Cardiac septum (tissue), 1 donor: ENCODE data around the gene GNE. TPM values are rescaled to one million over a fixed set of nuclear protein-coding genes. Genes with fewer than 3 reads are reported as not detected.
"Not testable (repeated sequence)": the region's sequence is repeated elsewhere in the genome, so short reads cannot be mapped to it uniquely, and the experiment has no call there.

Experiments used
- DNase-seq: peaks from one replicate; pipeline ENCODE4 v3.0.0-alpha.2; 2020; ENCODE audit warnings: low spot score
- intact Hi-C: fragments of 100-400 bp; cut with DNase I; formaldehyde crosslinking; loops from one replicate; pipeline ENCODE4 v1.14.0; 2022
- total RNA-seq: library from RNA; stranded (reverse); fragmentation: NEBNext Ultra II Directional; extraction: Animal tissue kit (Norgen Biotek cat#: 25700); gene quantifications from one replicate; pipeline ENCODE4 v1.2.1, GENCODE V29; 2021
- donor health status: DM: no; HTN: no; CAD: no.

GNE gene
- total RNA-seq, 1 donor from 2014 or later, result 13.5 TPM

DNA sequence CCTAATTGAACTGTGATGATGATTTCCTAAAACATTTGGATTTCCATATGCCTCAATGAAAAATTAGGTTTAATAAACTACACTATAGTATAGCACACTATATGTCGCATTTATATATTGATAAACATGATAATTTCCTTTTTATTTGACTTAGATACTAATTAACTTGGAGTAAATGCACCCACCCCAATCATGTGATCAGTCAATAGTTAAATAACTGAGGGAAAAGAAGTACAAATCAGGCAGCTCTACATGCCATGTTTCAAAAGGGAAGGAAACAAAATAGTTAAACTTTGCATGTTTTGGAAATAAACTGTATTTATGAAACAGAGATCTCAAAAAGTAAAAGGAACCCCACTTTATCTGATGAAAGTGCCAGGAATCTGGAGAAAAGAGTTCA, 18.0 kb upstream of the GNE start:
- intact Hi-C loops, result no loop called here

DNA sequence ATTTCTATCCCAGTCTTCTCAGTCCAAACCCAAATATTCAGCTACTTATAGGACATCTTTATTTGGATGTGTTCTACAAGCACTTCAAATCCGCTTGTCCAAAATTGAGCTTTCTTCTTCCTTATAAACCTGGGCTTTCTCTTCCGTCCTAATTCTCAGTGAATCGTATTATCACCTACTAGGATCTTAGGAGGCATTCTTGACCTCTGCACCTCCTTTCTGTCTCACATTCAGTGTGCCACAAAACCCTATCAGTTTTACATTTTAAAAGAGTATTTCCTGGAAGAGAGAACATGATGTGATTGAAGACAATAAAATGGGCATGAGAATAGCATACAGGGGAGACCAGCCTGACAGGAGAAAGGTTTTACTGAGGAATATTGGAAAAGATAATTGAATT, 16.8 kb upstream of the GNE start:
- no peak for DNase-seq
- intact Hi-C loops, result no loop called here

More for the DNA sequence above, 18.0 kb upstream of the GNE start:
- DNase-seq, result no peak

DNA sequence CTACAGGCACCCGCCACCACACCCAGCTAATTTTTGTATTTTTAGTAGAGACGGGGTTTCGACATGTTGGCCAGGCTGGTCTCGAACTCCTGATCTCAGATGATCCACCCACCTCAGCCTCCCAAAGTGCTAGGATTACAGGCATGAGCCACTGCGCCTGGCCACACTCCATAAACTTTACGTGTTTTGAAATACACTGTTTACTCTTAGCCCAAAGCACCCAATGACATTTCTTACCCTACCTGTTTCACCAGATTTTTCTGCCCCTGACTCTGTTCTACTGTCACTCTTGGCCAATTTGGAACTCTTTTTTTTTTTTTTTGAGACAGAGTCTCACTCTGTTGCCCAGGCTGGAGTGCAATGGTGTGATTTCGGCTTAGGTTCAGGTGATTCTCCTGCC, 15.1 kb upstream of the GNE start:
- DNase-seq, intact Hi-C loops: not testable (repeated sequence)

DNA sequence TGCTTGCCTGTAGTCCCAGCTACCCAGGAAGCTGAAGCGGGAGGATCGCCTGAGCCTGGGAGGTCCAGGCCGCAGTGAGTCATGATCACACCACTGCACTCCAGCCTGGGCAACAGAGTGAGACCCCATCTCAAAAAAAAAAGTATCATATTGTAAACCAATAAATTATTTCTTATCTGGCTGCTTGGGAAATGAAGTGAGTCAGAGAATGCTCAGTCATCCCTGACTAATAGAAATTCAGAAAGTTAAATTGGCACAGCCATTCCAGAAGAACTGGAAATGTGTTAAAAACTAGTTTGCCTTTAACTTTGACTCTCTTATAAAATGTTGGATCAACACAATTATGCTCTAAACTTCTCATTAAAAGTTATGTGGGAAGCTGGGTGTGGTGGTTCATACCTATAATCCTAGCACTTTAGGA, 9.8 kb upstream of the GNE start:
- DNase-seq, result no peak
- intact Hi-C loops, result no loop called here

DNA sequence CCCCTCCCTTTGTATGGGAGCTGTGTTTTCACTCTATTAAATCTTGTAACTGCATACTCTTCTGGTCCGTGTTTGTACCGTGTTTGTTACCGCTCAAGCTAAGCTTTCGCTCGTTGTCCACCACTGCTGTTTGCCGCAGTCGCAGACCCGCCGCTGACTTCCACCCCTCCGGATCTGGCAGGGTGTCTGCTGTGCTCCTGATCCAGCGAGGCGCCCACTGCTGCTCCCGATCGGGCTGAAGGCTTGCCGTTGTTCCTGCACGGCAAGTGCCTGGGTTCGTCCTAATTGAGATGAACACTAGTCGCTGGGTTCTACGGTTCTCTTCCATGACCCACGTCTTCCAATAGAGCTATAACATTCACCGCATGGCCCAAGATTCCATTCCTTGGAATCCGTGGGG, 6.6 kb upstream of the GNE start:
- DNase-seq, result no peak
- intact Hi-C loops, result no loop called here

DNA sequence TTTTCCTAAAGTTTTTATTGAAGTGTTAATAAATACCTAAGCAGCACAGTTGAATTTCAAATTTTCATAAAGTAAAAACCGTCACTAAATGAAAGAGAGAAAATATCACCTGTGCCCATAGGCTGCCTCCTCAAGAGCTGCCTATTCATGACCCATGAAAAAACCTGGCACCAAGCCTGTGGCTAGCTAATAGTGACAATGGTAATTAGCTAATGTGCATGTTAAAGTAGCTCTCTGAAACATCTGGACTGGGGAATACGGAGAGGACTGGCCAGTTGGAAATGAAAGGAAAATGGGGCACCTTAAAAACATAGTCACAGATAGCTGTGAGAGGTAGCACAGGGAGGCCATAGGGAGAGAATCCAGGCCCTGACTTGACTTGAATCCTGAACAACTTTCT, 5.4 kb upstream of the GNE start:
- intact Hi-C loops, result no loop called here

DNA sequence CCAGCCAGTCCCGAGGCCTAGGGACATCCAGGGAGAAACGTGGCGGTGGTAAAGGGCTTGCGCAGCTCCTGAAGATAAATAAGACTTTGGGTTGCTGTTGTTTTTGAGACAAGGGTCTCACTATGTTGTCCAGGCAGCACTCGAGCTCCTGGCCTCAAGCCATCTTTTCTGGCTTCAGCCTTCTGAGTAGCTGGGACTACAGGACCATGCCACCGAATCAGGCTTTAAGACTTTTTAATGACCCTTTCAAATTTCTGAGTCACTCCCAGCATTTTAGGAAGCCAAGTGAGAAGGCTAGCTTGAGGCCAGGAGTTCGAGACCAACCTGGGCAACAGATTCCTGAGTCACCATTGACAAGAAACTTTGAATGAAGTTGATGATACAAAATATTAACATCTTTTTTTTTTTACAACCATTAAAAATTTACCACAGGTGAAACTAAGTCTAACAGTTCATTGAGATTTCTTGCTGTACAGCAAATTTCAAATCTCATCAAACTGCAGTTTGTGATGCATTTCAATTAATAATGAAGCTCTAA, 817 bp upstream of the GNE start:
- intact Hi-C loops, result no loop called here
- no peak for DNase-seq

More for the DNA sequence above, 5.4 kb upstream of the GNE start:
- DNase-seq, result no peak

DNA sequence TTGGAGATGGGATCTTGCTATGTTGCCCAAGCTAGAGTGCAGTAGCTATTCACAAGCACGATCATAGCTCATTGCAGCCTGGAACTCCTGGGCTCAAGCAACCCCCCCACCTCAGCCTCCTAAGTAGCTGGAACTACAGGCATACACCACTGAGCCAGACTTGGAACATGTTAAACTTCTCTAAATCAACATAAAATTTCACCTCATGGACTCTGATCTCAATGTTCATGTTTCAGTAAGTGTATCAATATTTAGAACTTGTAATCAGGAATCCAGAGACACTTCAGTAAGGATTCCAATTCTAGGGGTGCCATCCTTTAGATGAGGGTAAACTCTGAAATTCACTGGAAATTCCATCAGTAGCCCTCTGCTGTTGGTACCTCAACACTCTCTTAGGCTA, 6.8 kb downstream of the GNE start:
- no peak for DNase-seq
- intact Hi-C loops, result no loop called here

DNA sequence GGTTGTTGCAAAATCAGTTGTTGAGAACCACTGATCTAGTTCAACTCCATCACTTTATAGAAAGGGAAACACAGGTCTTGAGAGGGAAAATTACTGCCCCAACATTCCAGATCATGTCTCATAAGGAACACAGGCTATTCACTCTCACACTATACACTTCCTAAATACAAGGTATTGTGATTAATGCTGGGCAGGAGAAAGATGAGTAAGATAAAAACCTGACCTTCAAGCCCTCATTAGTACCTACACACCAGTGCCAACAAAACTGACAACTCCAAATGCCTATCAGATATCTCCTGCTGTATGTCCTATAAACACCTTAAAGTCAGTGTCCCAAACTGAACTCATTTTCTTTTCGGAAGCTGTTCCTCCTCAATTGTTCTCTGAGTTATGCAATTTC, 8.2 kb downstream of the GNE start:
- DNase-seq, result no peak
- intact Hi-C loops, result no loop called here

DNA sequence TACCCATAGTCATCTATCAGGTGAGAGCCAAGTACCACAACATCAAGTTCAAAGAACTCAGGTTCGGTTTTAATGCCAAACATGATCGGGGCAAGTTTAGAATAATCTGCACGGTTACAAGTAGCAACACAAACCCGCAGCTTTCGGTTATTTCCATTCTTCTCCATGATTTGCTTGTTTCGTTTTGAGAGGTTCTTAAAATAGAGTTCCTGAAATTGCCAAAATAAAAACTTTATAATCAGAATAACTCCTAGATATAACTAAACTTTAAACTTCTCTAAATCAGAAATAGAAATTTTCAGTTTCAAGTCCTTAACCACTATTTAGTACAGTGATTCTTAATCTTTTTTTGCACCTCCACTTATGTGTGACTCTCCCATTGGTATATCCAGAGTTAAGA, 9.1 kb downstream of the GNE start:
- intact Hi-C loops, result loop anchor here (5.0 kb wide), 1 partner anchor 78 kb away; no protein-coding TSS in a partner anchor
- no peak for DNase-seq

DNA sequence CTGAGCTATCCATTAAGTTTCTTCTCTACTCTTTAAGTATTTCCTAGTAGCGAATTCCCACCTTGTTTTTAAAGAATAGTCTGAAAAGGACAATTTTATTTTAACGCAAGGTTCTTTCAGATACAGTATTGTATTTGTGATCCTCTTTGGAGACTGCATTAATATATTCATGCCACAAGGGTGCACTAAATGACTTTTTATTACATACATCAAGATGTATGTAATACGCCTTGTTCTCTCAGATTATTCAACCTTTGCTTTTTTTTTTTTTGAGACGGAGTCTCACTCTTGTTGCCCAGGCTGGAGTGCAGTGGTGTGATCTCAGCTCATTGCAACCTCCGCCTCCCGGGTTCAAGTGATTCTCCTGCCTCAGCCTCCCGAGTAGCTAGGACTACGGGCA, 10.2 kb downstream of the GNE start:
- DNase-seq, result not testable (repeated sequence)
- intact Hi-C loops, result loop anchor here (5.0 kb wide), 1 partner anchor 79 kb away; no protein-coding TSS in a partner anchor

DNA sequence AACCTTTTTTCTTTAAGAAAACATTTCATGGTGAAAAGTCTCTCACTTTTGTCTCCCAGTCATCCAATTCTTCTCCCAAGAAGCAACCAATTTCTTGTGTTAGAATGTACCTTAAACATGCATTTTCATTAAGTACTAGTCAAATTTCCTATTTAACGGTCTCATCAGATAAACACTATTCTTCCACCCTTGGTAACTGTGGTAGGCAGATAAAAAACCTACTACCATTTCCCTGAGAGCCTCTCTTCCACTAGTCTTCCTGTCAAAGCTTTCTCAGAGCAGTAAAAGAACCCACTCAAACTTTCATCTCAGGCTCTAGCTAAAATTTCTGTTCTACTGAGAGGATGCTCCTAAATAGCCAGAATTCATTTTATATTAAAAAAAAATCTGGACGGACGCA, 10.9 kb downstream of the GNE start:
- intact Hi-C loops, result loop anchor here (5.0 kb wide), 1 partner anchor 80 kb away; no protein-coding TSS in a partner anchor
- DNase-seq, result no peak

DNA sequence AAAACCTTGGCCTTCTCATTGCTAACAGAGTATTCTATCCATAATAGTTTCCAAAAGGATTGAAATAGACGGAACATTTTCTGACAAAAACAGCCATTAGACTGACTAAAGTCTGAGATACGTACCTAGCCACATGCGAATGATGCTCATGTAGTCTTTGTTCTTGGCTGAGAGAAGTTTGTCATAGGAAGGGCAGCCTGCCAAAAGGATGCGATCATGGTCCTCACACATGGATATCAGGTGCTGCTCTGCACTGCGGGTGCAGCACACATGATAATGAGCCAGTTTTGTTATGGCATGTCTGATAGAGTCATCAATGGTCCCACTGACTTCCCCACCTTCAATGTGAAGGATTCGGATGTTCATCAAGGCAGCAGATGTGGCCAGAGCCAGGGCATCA, 12.3 kb downstream of the GNE start:
- no peak for DNase-seq
- intact Hi-C loops, result loop anchor here (5.0 kb wide), 1 partner anchor 81 kb away; no protein-coding TSS in a partner anchor

DNA sequence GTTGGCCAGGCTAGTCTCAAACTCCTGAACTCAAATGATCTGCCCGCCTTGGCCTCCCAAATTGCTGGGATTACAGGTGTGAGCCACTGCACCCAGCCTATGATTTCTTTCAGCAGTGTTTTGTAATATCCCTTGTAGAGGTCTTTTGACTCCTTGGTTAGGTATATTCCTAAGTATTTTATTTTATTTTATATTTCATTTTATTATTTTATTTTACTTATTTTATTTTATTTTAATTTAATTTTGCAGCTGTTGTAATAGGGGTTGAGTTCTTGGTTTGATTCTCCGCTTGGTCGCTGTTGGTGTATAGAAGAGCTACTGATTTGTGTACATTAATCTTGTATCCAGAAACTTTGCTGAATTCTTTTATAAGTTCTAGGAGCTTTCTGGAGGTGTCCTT, 18.6 kb downstream of the GNE start:
- intact Hi-C loops, DNase-seq: not testable (repeated sequence)

DNA sequence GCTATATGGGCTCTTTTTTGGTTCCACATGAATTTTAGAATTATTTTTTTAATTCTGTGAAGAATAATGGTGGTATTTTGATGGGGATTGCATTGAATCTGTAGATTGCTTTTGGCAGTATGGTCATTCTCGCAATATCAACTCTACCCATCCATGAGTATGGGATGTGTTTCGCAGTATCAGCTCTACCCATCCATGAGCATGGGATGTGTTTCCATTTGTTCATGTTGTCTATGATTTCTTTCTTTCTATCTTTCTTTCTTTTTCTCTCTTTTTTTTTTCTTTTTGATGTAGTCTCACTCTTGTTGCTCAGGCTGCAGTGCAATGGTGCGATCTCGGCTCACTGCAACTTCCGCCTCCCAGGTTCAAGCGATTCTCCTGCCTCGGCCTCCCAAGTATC, 19.0 kb downstream of the GNE start:
- intact Hi-C loops, DNase-seq: not testable (repeated sequence)

DNA sequence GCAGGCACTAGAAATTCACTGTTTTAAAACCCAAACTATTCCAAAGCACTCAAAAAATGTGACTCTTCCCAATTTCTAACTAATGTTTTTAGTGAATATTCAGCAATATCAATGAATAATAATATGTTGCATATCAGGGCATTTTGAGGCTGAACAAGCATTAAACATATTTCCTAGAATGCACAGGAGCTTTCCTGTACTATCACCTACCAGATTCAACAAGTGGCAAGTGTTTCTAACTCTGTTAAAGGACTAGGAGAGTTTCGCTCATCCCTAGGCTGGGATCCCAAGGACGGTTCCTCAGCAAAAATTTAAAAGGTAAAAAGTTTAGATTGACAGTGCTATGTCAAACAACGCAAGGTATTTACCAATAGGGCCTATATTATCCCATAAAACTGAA, 21.0 kb downstream of the GNE start:
- intact Hi-C loops, result no loop called here
- no peak for DNase-seq

DNA sequence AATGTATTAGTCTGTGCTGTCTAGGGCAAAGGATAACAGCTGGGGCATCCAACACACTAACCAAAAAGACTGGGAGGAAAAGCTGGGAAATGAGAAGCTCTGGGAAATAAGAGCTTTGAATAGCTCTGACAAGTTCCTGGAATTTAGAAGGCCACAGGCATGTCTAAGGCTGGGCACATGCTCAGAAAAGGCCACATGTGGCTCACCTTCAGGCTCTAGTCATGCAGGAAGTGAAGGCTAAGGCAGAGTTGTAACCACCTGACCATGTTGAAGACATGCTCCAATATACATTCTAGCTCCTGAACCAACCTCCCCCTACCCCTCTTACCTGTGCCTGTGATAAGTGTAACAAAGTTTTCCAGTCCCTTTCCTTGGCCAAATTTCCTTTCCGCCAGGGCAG, 35.8 kb downstream of the GNE start:
- no peak for DNase-seq
- intact Hi-C loops, result no loop called here

DNA sequence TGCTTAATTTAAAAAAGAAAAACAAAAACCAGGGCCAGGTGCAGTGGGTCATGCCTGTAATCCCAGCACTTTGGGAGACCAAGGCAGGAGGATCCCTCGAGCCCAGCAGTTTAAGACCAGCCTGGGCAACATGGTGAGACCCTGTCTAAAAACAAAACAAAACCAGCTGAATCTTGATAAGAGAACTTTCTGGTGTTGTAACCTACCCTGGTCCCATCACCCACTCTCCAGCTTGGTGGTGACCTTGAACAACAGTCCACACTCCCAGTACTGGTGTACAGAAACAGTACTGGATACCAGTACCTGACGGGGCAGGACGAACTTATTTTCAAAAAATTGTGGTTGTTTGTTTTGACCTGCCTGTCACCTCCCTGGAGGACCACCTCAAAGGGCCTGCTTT, 36.6 kb downstream of the GNE start:
- intact Hi-C loops, result no loop called here
- no peak for DNase-seq

DNA sequence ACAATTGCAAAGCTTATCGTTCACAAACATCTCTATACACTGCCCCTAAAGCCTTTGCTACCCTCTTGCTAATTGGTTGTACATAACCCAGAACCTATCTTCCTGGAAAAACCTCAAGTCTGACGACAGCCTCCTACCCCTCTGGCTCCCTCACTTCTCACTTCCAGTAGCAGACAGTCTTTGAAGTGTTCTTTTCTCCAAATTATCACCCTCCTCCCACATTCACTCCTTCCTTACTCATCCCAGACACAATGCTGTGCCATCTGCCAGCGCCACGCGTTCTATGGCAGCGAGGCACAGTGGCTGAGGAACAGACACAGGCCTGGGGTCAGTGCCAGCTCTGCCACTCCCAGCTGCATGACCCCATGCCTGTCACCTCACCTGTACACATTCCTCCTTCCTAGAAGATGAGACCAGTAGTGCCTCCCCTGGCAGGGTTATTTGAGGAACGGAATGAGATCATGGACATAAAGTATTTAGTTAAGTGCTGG, 39.8 kb downstream of the GNE start:
- intact Hi-C loops, result no loop called here

DNA sequence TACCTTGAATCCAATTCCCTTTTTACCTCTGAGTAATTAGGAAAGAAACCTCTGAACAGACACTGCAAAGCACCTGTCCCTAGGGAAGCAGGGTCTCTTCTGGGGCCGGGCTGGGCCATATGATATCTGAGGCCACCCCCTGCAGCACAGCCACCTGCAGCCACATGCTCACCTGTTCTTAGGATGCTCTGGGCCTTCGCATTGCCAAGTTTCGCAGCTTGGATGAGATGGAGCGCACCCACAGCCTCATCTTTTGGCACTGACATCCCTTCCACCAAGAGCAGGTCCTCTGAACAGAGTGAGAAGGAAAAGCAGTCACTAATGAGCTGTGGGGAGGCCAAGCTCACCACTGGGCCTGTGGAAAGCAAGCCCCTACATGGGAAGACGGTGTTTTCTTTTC, 40.2 kb downstream of the GNE start:
- intact Hi-C loops, result no loop called here
- no peak for DNase-seq

More for the DNA sequence above, 39.8 kb downstream of the GNE start:
- no peak for DNase-seq

DNA sequence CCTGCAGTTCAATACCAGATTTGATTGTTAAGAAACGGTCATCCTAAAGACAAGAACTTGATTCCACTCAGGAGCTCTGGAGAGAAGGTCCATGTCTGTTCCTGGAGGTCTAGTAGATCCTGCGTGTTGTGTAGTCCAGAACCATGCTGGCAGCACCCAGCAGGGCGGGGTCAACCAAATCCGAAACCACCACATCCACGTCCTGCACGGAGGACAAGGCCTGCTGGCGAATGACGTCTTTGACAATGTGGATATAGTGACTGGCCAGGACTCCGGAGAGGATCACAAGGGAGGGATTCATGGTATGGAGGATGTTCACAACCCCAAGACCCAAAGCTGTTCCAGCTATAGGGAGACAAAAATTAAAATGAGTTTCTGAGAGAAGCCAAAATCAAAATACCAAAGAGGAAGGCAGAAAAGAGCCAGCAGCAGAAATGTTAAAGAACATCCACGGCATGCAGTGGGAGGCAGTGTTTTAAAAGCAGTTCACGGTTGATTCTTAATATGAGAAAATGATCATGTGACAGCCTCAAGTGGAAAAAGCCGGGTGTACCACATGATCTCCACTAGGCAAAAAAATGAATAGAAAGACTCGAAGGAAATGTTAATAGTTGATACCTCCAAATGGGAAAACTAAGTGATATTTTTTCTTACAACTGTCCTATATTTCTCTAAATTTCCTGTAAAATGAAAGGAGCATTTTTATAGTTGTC, 40.8 kb downstream of the GNE start:
- intact Hi-C loops, result no loop called here
- DNase-seq, result no peak
